ENCODE data around the gene DYNLT1.

DNA sequence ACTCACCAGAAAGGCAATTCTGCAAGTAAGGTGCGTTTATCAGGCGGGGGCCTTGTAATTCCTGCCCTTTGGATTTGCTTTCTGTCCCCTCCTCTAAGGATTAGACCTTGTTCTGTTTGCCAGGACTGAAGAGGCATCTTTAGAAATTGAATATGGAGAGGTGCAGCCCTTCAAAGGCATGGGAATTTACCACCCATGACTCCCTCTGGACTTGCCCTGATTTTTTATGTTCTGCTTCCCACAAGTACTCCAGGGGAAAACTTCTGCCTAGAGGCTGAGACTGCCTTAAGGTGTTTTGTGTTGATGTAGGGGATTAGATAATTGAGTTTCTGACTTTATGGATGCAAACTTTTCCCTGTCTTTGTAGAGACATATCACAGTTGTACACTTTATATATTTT, 35.5 kb upstream of the DYNLT1 start:
- TF ChIP-seq, protein P1, sequence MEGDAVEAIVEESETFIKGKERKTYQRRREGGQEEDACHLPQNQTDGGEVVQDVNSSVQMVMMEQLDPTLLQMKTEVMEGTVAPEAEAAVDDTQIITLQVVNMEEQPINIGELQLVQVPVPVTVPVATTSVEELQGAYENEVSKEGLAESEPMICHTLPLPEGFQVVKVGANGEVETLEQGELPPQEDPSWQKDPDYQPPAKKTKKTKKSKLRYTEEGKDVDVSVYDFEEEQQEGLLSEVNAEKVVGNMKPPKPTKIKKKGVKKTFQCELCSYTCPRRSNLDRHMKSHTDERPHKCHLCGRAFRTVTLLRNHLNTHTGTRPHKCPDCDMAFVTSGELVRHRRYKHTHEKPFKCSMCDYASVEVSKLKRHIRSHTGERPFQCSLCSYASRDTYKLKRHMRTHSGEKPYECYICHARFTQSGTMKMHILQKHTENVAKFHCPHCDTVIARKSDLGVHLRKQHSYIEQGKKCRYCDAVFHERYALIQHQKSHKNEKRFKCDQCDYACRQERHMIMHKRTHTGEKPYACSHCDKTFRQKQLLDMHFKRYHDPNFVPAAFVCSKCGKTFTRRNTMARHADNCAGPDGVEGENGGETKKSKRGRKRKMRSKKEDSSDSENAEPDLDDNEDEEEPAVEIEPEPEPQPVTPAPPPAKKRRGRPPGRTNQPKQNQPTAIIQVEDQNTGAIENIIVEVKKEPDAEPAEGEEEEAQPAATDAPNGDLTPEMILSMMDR (IDR thresholded peaks at IDR 0.05), result no peak
- no peak for TF ChIP-seq POLR2A (IDR thresholded peaks at IDR 0.05)

Data from Peyer's patch (tissue), 4 donors.